Measurements from ENCODE around the gene ITPR2. TPM values are rescaled to one million over a fixed set of nuclear protein-coding genes. Genes with fewer than 3 reads are reported as not detected.

ITPR2 gene
- total RNA-seq, 1 donor: 29.6 TPM

DNA sequence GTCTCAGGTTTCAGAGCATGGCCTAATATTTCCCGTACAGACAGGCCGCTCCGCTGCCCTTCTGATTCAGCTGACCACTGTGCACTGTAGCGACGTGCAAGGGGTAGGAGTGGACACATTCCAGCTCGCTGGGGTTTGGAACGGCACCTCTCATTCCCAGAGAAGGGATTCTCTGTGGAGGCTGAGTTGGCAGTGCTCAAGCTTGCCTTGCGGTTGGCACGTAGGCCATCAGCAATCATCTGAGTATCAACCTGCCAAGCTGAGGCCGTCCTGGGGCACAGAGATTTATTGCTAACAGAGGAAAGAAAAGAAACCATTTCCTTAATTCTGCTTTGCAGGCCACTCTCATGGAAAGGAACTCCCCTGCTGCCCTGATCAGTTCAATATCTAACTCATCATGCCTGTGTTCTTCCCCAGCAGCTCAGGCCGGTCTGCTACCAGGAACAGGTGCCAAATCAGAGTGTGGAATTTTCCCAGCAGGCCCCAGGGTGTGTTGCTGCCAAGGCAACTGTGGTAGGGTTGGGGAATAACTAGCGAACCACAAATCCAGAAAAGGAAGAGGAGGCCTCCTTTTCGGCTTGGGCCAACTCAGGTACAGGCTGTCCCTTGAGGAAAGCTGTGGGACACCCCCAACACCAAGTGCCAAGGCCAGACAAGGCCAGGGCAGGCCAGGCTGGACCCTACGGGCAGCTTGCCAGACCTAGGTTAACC, 545.2 kb downstream of the ITPR2 start:
- DNase-seq (ENCODE audit: low read depth in 2 of 3, low spot score in 2 of 3): peak in 2 of 3 donors; percentile 30 to 52

Small RNA genes lying within 50 kb of the gene (small RNA-seq; reads per million reads assigned to genes)
- not detected for gene RNA5SP354

Other genes with a start within 250 kb of the ITPR2 start
- gene INTS13, start 104.8 kb upstream of the ITPR2 start, total RNA-seq: 17.2 TPM
- 58.2 TPM for gene FGFR1OP2, start 105.3 kb upstream of the ITPR2 start, total RNA-seq
- 180 TPM for gene TM7SF3, start 181.2 kb upstream of the ITPR2 start, total RNA-seq
- gene MED21, start 189.4 kb upstream of the ITPR2 start, total RNA-seq: 46.6 TPM
- not detected for gene C12orf71, start 249.4 kb upstream of the ITPR2 start, total RNA-seq